Measurements from ENCODE around the gene HMGCL.

DNA sequence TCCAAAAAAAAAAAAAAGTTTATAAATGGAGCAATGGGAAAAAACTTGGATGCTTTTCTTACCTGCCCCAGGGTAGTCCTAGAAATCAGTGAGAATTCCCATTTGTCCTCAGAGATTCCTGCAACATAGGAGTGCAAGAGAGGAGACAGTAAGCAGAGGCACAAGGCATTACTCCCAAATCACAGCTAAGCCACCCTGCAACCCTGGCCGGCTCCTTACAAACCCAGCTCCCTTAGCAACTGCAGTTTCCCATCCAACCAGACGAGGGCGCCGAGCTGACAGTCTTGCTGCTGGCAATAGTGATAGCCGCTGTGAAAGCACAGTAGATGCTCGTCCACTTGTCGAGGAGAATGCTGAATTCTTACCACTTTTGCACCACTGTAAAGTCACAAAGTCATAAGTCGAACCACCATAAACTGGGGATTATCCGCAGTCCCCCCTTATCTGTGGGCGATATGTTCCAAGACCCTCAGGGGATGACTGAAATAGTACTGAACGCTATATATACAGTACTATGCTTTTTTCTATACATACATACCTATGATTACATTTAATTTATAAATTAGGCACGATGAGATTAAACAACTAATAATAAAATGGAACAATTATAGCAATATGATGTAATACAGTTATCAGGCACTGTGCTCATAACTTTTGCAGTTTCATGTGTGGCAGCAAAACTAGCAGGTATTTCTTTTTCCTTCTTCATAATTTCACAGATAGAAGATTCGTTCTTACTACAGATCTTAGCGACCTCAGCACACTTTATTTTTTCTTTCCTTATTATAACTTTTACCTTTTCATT, 53.0 kb downstream of the HMGCL start:
- TF ChIP-seq GATA2 (IDR thresholded peaks at IDR 0.05; ENCODE audit: low read depth, low read length) (no peak), GATA3 (IDR thresholded peaks at IDR 0.05; ENCODE audit: low read depth, low read length) (no peak)

Measured in SH-SY5Y (cell line).